ENCODE data around the gene MKNK2.

Gene MKNK2

GRCh38 chr19:2062770-2063169 lies 11.7 kb upstream of the MKNK2 start:
- H3K4me3 ChIP-seq (ENCODE audit: low read depth, low read length), result no peak overlapping the region
- no peak overlapping the region for H3K9ac ChIP-seq (ENCODE audit: low read length)
- no peaks in the 10 kb centered on the region for H3K27me3 ChIP-seq (ENCODE audit: control insufficient read depth, insufficient read depth, low read length)
- H3K36me3 ChIP-seq (ENCODE audit: control insufficient read depth, insufficient read depth, low read length), result no peaks in the 10 kb centered on the region
- H3K4me1 ChIP-seq (ENCODE audit: control insufficient read depth, insufficient read depth, low read length), result peaks cover 29% of the 10 kb centered on the region
- no peaks in the 10 kb centered on the region for H3K9me3 ChIP-seq (ENCODE audit: control insufficient read depth, insufficient read depth, low read depth, low read length)
- no peak overlapping the region for H3K27ac ChIP-seq (ENCODE audit: low read depth, low read length)

GRCh38 chr19:2062389-2062729 lies 11.3 kb upstream of the MKNK2 start:
- peak overlapping the region; percentile 64 for H3K9ac ChIP-seq (ENCODE audit: low read length)

GRCh38 chr19:2061495-2062388 lies 10.7 kb upstream of the MKNK2 start:
- H3K27me3 ChIP-seq (ENCODE audit: control insufficient read depth, insufficient read depth, low read length), result no peaks in the 10 kb centered on the region
- H3K27ac ChIP-seq (ENCODE audit: low read depth, low read length), result peak overlapping the region; percentile 85
- peak overlapping the region; percentile 69 for H3K4me3 ChIP-seq (ENCODE audit: low read depth, low read length)
- H3K4me1 ChIP-seq (ENCODE audit: control insufficient read depth, insufficient read depth, low read length), result peaks cover 32% of the 10 kb centered on the region
- H3K36me3 ChIP-seq (ENCODE audit: control insufficient read depth, insufficient read depth, low read length), result no peaks in the 10 kb centered on the region
- no peaks in the 10 kb centered on the region for H3K9me3 ChIP-seq (ENCODE audit: control insufficient read depth, insufficient read depth, low read depth, low read length)
- H3K9ac ChIP-seq (ENCODE audit: low read length), result peak overlapping the region; percentile 64

More at GRCh38 chr19:2062389-2062729, 11.3 kb upstream of the MKNK2 start:
- peak overlapping the region; percentile 67 for H3K4me3 ChIP-seq (ENCODE audit: low read depth, low read length)
- no peaks in the 10 kb centered on the region for H3K9me3 ChIP-seq (ENCODE audit: control insufficient read depth, insufficient read depth, low read depth, low read length)
- peaks cover 32% of the 10 kb centered on the region for H3K4me1 ChIP-seq (ENCODE audit: control insufficient read depth, insufficient read depth, low read length)
- peak overlapping the region; percentile 41; the same call in 1 of the 2 replicates for H3K27ac ChIP-seq (ENCODE audit: low read depth, low read length)
- H3K27me3 ChIP-seq (ENCODE audit: control insufficient read depth, insufficient read depth, low read length), result no peaks in the 10 kb centered on the region
- H3K36me3 ChIP-seq (ENCODE audit: control insufficient read depth, insufficient read depth, low read length), result no peaks in the 10 kb centered on the region

GRCh38 chr19:2060884-2061494 lies 9.9 kb upstream of the MKNK2 start:
- Histone ChIP-seq H3K36me3 (ENCODE audit: control insufficient read depth, insufficient read depth, low read length) (no peaks in the 10 kb centered on the region), H3K4me3 (ENCODE audit: low read depth, low read length) (peak overlapping the region; percentile 69), H3K9ac (ENCODE audit: low read length) (peak overlapping the region; percentile 83), H3K9me3 (ENCODE audit: control insufficient read depth, insufficient read depth, low read depth, low read length) (no peaks in the 10 kb centered on the region), H3K27ac (ENCODE audit: low read depth, low read length) (peak overlapping the region; percentile 85), H3K27me3 (ENCODE audit: control insufficient read depth, insufficient read depth, low read length) (no peaks in the 10 kb centered on the region), H3K4me1 (ENCODE audit: control insufficient read depth, insufficient read depth, low read length) (peaks cover 36% of the 10 kb centered on the region)

- H3K36me3 ChIP-seq (ENCODE audit: control insufficient read depth, insufficient read depth, low read length), result no peaks in the 10 kb centered on the region
- H3K4me1 ChIP-seq (ENCODE audit: control insufficient read depth, insufficient read depth, low read length), result peaks cover 41% of the 10 kb centered on the region
- H3K4me3 ChIP-seq (ENCODE audit: low read depth, low read length), result no peak overlapping the region
- H3K9ac ChIP-seq (ENCODE audit: low read length), result peak overlapping the region; percentile 83
- H3K27ac ChIP-seq (ENCODE audit: low read depth, low read length), result peak overlapping the region; percentile 76
- H3K27me3 ChIP-seq (ENCODE audit: control insufficient read depth, insufficient read depth, low read length), result no peaks in the 10 kb centered on the region
- no peaks in the 10 kb centered on the region for H3K9me3 ChIP-seq (ENCODE audit: control insufficient read depth, insufficient read depth, low read depth, low read length)
These were observed 8.6 kb upstream of the MKNK2 start for GRCh38 chr19:2059422-2060201.

GRCh38 chr19:2058570-2059421 lies 7.8 kb upstream of the MKNK2 start:
- H3K9ac ChIP-seq (ENCODE audit: low read length), result peak overlapping the region; percentile 83

GRCh38 chr19:2057484-2058469 lies 6.7 kb upstream of the MKNK2 start:
- Histone ChIP-seq H3K4me1 (ENCODE audit: control insufficient read depth, insufficient read depth, low read length) (peaks cover 41% of the 10 kb centered on the region), H3K27me3 (ENCODE audit: control insufficient read depth, insufficient read depth, low read length) (no peaks in the 10 kb centered on the region), H3K27ac (ENCODE audit: low read depth, low read length) (peak overlapping the region; percentile 49; the same call in 1 of the 2 replicates), H3K9me3 (ENCODE audit: control insufficient read depth, insufficient read depth, low read depth, low read length) (no peaks in the 10 kb centered on the region), H3K36me3 (ENCODE audit: control insufficient read depth, insufficient read depth, low read length) (no peaks in the 10 kb centered on the region), H3K9ac (ENCODE audit: low read length) (no peak overlapping the region), H3K4me3 (ENCODE audit: low read depth, low read length) (no peak overlapping the region)

More at GRCh38 chr19:2058570-2059421, 7.8 kb upstream of the MKNK2 start:
- Histone ChIP-seq H3K27me3 (ENCODE audit: control insufficient read depth, insufficient read depth, low read length) (no peaks in the 10 kb centered on the region), H3K27ac (ENCODE audit: low read depth, low read length) (peak overlapping the region; percentile 76; the same call in 1 of the 2 replicates), H3K4me3 (ENCODE audit: low read depth, low read length) (no peak overlapping the region), H3K36me3 (ENCODE audit: control insufficient read depth, insufficient read depth, low read length) (no peaks in the 10 kb centered on the region), H3K9me3 (ENCODE audit: control insufficient read depth, insufficient read depth, low read depth, low read length) (no peaks in the 10 kb centered on the region), H3K4me1 (ENCODE audit: control insufficient read depth, insufficient read depth, low read length) (peaks cover 41% of the 10 kb centered on the region)

- Histone ChIP-seq H3K9me3 (ENCODE audit: control insufficient read depth, insufficient read depth, low read depth, low read length) (no peaks in the 10 kb centered on the region), H3K4me1 (ENCODE audit: control insufficient read depth, insufficient read depth, low read length) (peaks cover 36% of the 10 kb centered on the region), H3K27ac (ENCODE audit: low read depth, low read length) (no peak overlapping the region), H3K9ac (ENCODE audit: low read length) (no peak overlapping the region), H3K4me3 (ENCODE audit: low read depth, low read length) (no peak overlapping the region), H3K27me3 (ENCODE audit: control insufficient read depth, insufficient read depth, low read length) (no peaks in the 10 kb centered on the region), H3K36me3 (ENCODE audit: control insufficient read depth, insufficient read depth, low read length) (no peaks in the 10 kb centered on the region)
These were observed 5.8 kb upstream of the MKNK2 start for GRCh38 chr19:2056837-2057192.

GRCh38 chr19:2055931-2056836 lies 5.1 kb upstream of the MKNK2 start:
- H3K27me3 ChIP-seq (ENCODE audit: control insufficient read depth, insufficient read depth, low read length), result no peaks in the 10 kb centered on the region
- H3K4me1 ChIP-seq (ENCODE audit: control insufficient read depth, insufficient read depth, low read length), result peaks cover 39% of the 10 kb centered on the region
- H3K9ac ChIP-seq (ENCODE audit: low read length), result no peak overlapping the region
- H3K9me3 ChIP-seq (ENCODE audit: control insufficient read depth, insufficient read depth, low read depth, low read length), result no peaks in the 10 kb centered on the region
- H3K36me3 ChIP-seq (ENCODE audit: control insufficient read depth, insufficient read depth, low read length), result no peaks in the 10 kb centered on the region
- H3K4me3 ChIP-seq (ENCODE audit: low read depth, low read length), result no peak overlapping the region
- H3K27ac ChIP-seq (ENCODE audit: low read depth, low read length), result 0 out of 2 replicates have a peak overlapping the region, but pooled peaks have one; percentile 69

Measured in HUES6 (cell line).